Lower leg skin (tissue), 3 donors: Measurements from ENCODE around the gene LEFTY1.

Experiments
- POLR2A ChIP-seq, 2 donors: fragments of 450-650 bp; IDR thresholded peaks; one replicate each; pipeline ENCODE4 v1.6.1; 2016 to 2017; ENCODE audit warnings: antibody characterized with exemption in 2 of 2, mild to moderate bottlenecking in 1 of 2, moderate library complexity in 1 of 2
- TF ChIP-seq, protein P1 (sequence below), 3 donors: fragments of 450-650 bp; IDR thresholded peaks; one replicate each; pipeline ENCODE4 v1.5.1; 2016; ENCODE audit warnings: antibody characterized with exemption in 3 of 3, mild to moderate bottlenecking in 3 of 3, moderate library complexity in 2 of 3

DNA sequence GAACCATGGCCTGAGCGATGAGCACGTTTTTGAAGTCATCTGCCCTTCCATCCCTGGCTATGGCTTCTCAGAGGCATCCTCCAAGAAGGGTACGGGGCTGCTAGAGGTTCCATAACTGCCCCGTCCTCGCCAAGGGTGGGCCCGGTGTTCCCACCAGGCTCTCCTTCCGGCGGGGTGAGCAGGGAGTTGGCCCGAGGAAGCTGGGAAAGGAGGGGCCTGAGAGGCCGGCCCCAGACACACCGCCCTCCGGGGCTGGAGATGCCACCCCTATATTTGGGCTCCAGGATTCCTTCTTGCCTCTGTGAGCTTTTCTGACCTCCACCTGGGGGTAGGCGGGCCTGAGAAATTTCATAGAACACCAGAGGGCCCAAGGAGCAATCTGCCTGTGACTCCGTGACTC lies 50.2 kb downstream of the LEFTY1 start:
- TF ChIP-seq, protein P1, sequence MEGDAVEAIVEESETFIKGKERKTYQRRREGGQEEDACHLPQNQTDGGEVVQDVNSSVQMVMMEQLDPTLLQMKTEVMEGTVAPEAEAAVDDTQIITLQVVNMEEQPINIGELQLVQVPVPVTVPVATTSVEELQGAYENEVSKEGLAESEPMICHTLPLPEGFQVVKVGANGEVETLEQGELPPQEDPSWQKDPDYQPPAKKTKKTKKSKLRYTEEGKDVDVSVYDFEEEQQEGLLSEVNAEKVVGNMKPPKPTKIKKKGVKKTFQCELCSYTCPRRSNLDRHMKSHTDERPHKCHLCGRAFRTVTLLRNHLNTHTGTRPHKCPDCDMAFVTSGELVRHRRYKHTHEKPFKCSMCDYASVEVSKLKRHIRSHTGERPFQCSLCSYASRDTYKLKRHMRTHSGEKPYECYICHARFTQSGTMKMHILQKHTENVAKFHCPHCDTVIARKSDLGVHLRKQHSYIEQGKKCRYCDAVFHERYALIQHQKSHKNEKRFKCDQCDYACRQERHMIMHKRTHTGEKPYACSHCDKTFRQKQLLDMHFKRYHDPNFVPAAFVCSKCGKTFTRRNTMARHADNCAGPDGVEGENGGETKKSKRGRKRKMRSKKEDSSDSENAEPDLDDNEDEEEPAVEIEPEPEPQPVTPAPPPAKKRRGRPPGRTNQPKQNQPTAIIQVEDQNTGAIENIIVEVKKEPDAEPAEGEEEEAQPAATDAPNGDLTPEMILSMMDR (IDR thresholded peaks at IDR 0.05), result no peak
- no peak for TF ChIP-seq POLR2A (IDR thresholded peaks at IDR 0.05)
